HG03060 (cell line): ENCODE results near the gene VPS13D.
"Not testable (repeated sequence)": the region's sequence is repeated elsewhere in the genome, so short reads cannot be mapped to it uniquely, and the experiment has no call there.

Experiments
- ATAC-seq: cut with Tn5 transposase; IDR thresholded peaks from one replicate; pipeline ENCODE4 v1.9.1; 2021; ENCODE audit warnings: low read depth, moderate number of reproducible peaks; ENCODE audit not compliant: unreplicated experiment

VPS13D gene

GRCh38 chr1:12525311-12526181 lies 295.7 kb downstream of the VPS13D start:
- ATAC-seq = no peak

DNA sequence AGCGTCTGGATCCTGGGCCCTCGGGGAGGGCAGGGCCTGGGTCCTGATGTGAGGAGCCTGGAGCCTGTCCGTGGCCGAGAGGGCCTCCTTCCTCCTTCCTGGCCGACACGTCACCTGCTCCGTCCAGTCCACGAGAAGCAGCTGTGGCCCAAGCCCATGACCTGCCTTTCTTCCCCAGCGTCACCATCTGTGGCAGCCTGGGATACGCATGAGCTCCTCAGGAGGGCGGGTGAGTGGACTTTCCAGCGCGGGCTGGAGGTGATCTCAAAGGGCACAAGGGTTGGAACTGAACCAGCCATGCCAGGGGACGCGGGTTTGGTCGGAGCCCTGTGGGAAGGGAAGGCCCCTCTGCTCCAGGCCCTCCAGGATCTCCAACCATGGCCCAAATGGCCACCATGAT lies 297.7 kb downstream of the VPS13D start:
- no peak for ATAC-seq

DNA sequence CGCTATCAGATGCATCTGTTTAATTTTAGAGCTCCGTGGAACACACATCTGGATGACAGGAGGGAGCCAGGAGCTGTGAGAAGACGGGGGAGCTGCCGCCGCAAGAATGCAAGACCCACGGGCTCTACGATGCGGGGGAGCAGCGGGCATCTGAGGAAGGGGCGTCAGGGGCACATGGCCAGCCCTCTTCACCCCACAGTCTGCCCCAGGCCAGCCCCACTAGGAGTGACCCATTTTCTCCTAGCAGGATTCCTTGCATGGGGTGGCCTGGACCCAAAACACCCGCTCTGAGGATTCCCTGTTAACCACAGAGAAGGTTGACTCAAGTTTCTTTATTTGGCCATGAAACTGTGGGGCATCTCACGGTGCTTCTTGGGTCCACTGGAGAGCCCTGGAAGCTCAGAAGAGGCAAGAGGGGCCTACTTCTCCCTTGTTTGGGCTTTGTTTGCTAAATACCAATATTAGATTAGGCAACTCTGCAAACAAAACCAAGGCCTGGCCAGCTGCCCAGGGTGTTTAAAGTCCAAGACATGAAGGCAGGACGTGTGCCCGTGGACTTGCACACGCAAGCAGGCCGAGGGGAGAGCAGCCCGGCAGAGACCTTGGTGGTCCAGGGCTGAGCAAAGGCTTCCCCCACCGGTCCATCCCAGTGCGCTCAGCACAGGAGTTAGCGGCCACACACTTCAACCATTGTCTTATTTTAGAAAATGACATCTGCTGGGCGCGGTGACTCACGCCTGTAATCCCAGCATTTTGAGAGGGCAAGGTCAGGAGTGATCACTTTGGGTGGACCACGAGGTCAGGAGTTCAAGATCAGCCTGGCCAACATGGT lies 298.4 kb downstream of the VPS13D start:
- ATAC-seq = no peak

DNA sequence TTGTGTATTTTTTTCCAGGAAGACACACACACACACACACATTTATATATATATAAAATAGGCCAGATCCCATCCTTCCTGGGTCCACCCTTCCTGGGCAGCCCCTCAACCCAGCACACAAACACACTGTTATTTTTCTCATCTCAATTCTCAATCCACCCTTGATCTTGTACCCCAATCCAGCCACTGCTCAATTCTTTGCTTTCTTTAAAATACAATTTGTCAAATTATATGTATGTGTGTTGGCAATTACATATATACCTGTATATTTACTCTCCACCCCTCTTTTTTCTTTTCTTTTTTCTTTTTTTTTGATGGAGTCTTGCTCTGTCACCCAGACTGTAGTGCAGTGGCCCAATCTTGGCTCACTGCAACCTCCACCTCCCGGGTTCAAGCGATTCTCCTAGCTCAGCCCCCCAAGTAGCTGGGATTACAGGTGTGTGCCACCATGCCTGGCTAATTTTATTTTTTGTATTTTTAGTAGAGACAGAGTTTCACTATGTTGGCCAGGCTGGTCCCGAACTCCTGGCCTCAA lies 299.9 kb downstream of the VPS13D start:
- ATAC-seq = no peak

DNA sequence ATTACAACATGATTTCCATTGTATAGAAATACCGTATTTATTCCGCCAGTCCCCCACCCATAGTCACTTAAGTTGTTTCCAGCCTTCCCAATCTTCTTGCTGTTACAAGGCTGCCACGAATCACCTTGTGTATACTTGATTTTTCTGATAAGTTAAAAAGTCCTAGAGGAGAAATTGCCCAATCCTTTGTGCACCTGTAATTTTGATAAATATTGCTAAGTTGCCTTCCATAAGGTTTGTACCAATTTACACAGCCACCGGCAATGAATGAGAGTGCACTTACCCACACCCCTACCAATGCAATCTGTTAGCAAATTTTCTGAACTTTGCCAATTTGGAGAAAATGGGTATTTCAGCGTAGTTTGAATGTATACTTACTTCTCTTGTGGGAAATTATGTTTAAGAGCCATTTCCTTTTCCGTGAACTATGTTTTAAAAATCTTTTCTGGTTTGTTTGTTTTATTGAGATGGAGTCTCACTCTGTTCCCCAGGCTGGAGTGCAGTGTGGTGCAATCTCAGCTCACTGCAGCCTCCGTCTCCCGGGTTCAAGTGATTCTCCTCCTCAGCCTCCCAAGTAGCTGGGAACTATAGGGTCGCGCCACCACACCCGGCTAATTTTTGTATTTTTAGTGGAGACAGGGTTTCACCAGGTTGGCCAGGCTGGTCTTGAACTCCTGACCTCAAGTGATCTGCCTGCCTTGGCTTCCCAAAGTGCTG lies 300.8 kb downstream of the VPS13D start:
- ATAC-seq = no peak

- no peak for ATAC-seq
Observed at GRCh38 chr1:12531179-12531499, 301.3 kb downstream of the VPS13D start.

GRCh38 chr1:12532405-12533315 lies 302.8 kb downstream of the VPS13D start:
- no peak for ATAC-seq

DNA sequence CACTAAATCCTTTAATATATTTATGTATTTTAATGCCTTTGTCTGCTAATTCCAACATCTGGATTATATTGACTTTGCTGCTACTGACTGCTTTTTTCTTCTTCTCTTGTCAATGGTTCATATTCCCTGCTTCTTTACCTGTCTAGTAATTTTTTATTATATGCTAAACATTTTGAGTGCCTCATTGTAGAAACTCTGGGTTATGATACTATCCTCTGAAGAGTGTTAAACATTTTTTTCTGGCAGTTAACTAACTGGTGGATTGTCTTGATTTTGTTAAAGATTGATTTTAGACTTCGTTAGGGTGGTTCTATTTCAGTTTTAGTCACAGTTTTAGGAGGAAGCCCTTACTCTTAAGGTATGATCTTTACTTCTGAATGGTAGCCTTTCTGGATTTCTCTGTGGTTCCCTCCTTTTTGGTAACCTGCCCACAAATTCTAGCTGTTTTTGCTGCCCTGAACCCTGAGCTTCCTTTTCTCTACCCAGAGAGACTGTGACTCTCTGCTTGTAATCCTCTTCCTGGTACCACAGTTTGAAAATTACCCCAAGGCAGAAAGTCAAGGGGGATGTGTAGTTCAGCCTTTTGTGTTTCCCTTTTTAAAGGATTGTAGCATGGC lies 306.3 kb downstream of the VPS13D start:
- no peak for ATAC-seq

DNA sequence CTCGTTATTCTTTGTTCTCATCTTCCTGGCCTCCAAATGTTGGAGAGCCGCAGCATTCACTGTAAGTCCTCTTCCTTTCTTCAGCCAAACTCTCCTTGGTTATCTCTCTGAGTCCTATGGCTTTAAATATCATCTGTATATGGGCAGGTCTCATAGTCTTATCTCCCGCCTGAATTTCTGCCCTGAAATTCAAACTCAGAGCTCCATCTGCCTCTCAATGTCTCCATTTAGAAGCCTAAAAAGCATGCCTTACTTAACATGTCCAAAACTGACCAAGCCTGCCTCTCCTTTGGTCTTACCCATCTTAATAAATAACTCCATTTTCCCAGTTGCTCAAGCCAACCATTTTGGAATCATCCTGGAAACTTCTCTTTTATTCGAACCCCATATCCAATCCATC lies 307.5 kb downstream of the VPS13D start:
- ATAC-seq = no peak

DNA sequence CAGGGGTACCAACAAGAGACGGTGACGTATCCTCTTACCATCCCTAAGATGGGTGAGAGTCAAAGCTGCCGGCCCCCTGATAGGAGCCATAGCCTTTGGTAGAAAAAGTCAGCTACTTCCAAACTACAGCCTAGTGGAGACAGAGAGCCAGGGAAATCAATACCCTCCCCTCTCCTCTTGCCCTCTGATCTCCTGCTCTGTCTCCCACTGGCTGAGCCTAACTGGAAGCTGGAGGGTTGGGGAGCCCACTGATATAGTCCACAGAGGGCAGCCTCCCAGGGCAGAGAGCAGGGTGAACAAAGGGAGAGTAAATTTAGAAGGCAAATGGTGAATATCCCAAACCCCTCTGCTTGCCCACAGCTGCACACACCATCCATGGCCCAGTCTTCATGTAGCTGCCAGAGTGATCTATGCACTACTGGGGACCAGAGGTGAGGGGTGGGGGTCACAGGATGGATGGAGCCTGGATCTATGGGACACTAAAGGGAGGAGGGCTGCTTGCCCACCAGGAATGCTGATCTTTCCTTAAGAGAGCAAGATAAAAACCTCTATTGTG lies 308.2 kb downstream of the VPS13D start:
- no peak for ATAC-seq

GRCh38 chr1:12538536-12538935 lies 308.7 kb downstream of the VPS13D start:
- not testable (repeated sequence) for ATAC-seq

DNA sequence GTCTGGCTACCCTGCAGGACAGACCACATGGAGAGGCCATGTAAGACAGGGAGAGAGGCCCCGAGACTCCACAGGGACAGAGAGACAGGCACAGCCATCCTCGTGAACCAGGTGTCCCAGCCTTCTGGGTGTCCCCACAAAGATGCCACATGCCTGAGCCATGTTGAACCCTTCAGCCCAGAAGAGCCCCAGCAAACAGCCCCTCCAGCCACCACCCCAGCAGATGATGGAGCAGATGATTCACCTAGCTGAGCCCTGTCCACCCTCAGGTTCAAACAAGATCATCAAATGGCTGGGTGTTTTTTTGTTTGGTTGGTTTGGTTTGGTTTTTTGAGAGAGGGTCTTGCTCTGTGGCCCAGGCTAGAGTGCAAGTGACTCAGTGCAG lies 309.5 kb downstream of the VPS13D start:
- ATAC-seq = no peak

DNA sequence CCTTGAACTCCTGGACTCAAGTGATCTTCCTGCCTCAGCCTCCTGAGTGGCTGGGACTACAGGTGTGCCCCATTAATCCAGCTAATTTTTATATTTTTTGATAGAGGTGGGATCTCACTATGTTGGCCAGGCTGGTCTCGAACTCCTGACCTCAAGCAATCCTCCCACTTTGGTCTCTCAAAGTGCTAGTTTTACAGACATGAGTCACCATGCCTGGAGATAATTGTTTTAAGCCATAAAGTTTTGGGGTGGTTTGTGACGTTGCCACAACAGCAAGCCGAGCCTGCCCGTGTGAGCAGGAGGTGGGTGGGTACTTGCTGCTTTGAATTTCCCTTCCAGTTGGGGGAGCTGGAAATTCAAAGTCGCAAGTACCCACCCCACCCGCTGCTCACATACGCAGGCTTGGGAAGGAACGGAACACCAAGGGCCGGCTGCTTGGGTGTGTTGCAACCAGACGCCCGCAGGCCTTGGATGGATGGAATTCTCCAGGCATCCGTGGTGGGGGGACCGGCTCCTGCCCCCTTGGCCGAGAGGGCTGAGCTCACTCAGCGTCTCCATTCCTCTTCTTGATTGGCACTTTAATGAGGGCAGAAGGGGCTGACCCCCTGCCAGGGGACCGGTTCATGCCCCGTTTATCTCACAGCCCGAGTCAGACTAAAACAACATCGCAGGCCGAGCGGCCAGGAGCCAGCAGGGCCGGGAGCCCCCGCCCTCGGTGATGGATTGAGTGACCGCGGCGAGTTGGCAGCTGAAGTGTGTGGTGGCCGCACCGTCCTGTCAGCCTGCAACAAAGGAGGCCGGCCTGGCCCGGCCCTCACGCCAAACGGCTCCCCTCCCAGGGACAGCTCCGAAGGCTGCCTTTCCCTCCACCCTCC lies 310.1 kb downstream of the VPS13D start:
- ATAC-seq = no peak

GRCh38 chr1:12540580-12541273 lies 310.9 kb downstream of the VPS13D start:
- no peak for ATAC-seq

GRCh38 chr1:12541274-12542137 lies 311.7 kb downstream of the VPS13D start:
- ATAC-seq = no peak

DNA sequence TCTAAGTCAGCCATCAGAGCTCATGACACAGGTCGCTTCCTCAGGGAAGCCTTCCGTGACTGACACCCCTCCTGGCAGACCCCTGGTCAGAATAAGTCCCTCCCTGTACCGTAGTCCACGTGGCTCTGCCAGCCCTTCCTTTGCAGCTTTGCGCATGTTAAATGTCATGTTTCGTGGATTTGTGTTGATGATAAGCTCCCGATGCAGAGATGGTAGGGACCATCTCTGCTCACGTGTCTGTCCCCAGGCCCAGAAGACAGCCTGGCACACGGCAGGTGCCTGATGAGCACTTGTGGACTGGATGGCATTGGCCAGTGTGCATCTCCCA lies 312.3 kb downstream of the VPS13D start:
- ATAC-seq = no peak
